NCI-H345 (cell line): ENCODE data around the gene CATSPERB.
A peak's percentile ranks its signal among the peaks of the same experiment; 100 is the strongest.
"Not testable (repeated sequence)": the region's sequence is repeated elsewhere in the genome, so short reads cannot be mapped to it uniquely, and the experiment has no call there.

Experiments used
- DNase-seq: peaks from one replicate; lab custom pipeline; 2025; lab: John Stamatoyannopoulos, UW

CATSPERB gene

GRCh38 chr14:91732859-91733477 is 1.1 kb upstream of the CATSPERB start:
- DNase-seq: no peak

GRCh38 chr14:91732439-91732838 is 553 bp upstream of the CATSPERB start:
- no peak for DNase-seq

- DNase-seq: no peak
Observed at GRCh38 chr14:91731018-91731417, 868 bp downstream of the CATSPERB start.

- no peak for DNase-seq
Observed at GRCh38 chr14:91729756-91730155, 2.1 kb downstream of the CATSPERB start.

GRCh38 chr14:91728616-91729183 is 3.2 kb downstream of the CATSPERB start:
- DNase-seq: no peak

GRCh38 chr14:91727121-91727520 is 4.8 kb downstream of the CATSPERB start:
- DNase-seq: no peak

GRCh38 chr14:91723501-91723900 is 8.4 kb downstream of the CATSPERB start:
- no peak for DNase-seq

- DNase-seq: no peak
Observed at GRCh38 chr14:91722386-91722785, 9.5 kb downstream of the CATSPERB start.

- no peak for DNase-seq
Observed at GRCh38 chr14:91719839-91720238, 12.0 kb downstream of the CATSPERB start.

- no peak for DNase-seq
Observed at GRCh38 chr14:91716999-91717398, 14.9 kb downstream of the CATSPERB start.

- no peak for DNase-seq
Observed at GRCh38 chr14:91714805-91715204, 17.1 kb downstream of the CATSPERB start.

- DNase-seq: no peak
Observed at GRCh38 chr14:91708795-91709194, 23.1 kb downstream of the CATSPERB start.

- DNase-seq: no peak
Observed at GRCh38 chr14:91706996-91707395, 24.9 kb downstream of the CATSPERB start.

- DNase-seq: no peak
Observed at GRCh38 chr14:91694643-91695042, 37.2 kb downstream of the CATSPERB start.

GRCh38 chr14:91693346-91693745 is 38.5 kb downstream of the CATSPERB start:
- DNase-seq: no peak

GRCh38 chr14:91692075-91692474 is 39.8 kb downstream of the CATSPERB start:
- no peak for DNase-seq

- no peak for DNase-seq
Observed at GRCh38 chr14:91689608-91690007, 42.3 kb downstream of the CATSPERB start.

GRCh38 chr14:91687436-91687835 is 44.5 kb downstream of the CATSPERB start:
- not testable (repeated sequence) for DNase-seq

- DNase-seq: no peak
Observed at GRCh38 chr14:91685600-91685999, 46.3 kb downstream of the CATSPERB start.

- DNase-seq: no peak
Observed at GRCh38 chr14:91681893-91682563, 49.9 kb downstream of the CATSPERB start.

GRCh38 chr14:91681118-91681517 is 50.8 kb downstream of the CATSPERB start:
- no peak for DNase-seq

GRCh38 chr14:91679273-91679672 is 52.6 kb downstream of the CATSPERB start:
- no peak for DNase-seq

GRCh38 chr14:91677687-91678086 is 54.2 kb downstream of the CATSPERB start:
- DNase-seq: not testable (repeated sequence)

GRCh38 chr14:91674911-91675310 is 57.0 kb downstream of the CATSPERB start:
- DNase-seq: peak; percentile 41
